ENCODE results near the gene HOXA6. TPM values are rescaled to one million over a fixed set of nuclear protein-coding genes. Genes with fewer than 3 reads are reported as not detected.

The HOXA6 gene
- total RNA-seq, 1 donor, result not detected

DNA sequence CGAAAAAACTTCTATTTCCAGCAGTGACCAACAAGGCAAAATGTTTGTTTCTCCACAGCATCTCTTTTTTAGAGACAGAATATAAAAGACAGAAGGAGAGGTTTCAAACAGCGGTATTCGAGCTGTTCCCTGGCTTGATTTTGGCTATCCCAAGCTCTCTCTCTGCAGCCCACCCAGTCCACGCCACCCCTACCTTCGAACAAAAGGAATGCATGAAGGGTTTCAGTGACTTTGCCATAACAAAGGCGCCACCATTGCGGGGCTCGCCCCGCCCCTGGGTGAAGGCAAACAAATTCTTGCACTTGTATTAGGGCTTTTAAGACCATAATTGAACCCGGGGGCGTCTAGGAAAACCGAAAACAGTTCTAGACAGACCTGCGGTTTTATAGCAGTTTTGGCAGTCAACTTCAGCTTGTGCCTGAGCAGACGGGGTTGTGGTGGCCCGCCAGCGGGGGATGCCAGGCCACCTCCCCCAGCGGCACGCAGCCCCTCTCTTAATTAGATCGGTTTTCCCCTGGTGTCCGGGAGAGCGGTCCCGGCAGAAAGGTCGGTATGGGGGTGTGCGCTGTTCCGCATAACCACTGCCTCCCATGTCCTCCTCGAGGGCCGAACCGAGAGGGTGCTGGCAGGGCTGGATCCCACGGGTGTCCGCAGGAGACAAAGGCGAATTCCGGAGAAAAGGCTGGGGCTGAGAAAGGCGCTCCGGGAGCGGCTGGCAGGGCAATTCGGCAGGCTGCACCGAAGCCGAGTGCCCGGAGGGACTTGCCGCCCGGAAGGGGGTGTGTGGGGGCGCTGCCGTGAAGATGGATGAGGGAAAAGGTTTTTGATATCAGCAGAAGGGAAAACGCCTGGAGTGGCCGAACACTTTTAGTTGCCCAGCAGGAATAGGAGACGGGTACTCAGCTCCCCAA, 40.2 kb upstream of the HOXA6 start:
- no peaks in the 10 kb centered on the region for H3K9me3 ChIP-seq (ENCODE audit: low read depth, low read length)
- peaks cover 96% of the 10 kb centered on the region for H3K27me3 ChIP-seq (ENCODE audit: insufficient read depth, low read length)
- peaks cover 66% of the 10 kb centered on the region for H3K4me1 ChIP-seq (ENCODE audit: insufficient read depth, low read length)
- H3K4me3 ChIP-seq (ENCODE audit: low read length), result no peak overlapping the region

DNA sequence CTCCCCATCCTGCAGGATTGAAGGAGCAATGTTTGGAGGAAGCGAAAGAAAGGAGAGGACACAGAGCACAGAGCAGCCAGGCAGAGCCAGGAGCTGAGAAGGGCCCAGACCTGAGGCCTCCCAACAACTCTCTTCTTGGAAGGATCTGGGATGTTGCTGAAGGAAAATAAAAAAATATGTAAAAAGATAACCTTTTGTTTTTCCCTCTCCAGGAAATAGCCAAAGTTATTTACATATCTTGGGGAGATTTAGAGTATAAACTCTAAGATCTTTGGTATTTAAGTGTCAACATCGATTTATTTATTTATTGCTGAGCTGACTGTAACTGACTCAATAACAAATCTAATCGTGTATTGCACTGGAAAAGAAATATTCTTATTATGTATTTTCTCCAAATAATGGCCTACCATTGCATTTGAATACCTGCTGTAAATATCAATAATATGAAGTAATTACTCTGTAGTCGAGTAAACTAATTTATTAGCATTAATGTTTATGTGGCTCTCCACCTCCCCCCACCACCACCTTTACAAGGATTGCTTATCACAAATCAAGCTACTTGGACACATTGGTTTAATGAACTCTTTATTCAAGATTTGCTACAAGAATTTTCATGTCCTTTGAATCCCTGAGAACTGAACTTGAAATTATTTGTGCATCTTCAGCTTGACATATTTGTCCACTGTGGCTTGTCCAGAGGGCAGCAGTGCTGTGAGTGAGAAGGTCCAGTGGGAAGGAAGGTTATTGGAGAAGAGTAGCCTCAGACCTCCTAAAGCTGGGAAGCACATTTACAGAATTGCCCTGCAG, 39.3 kb upstream of the HOXA6 start:
- no peak overlapping the region for H3K4me3 ChIP-seq (ENCODE audit: low read length)

DNA sequence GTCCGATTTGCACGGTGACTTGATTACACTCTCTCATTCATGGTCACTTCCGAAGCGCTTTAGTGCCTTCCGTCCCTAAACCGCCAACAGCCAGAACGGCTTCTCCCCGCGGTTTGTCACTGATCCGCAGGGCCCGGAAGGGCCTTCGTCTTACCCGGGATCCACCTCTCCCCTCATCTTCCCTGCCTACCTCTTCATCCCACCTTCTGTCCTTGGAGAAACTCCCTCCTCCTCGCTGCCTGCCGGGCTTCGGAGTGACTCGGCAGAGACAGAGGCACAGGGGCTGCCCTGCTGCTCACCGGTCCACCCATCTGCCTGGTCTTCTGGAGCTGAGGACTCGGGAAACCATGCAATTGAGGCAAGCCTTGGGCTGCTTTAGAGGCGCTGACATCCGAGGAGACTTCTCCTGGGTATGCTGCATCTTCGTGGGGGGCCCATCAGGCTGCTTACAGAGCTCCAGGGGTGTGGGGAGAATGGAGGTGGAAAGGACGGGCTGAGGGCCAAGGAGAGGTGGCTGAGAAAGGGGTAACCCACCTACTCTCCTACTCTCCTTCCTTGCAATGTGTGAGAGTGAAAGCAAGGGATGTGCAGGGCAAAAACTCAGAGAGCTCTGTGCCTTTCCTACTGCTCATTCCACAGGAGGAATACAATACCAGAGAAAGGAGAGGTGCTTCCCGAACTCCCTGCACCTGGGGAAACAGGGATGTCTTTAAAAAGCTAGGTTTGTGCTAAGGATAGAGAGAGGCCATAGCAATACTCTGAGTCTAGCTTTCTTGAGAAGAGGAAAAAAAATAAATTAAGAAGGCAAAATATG, 38.5 kb upstream of the HOXA6 start:
- Histone ChIP-seq H3K27me3 (ENCODE audit: insufficient read depth, low read length) (peaks cover 98% of the 10 kb centered on the region), H3K4me1 (ENCODE audit: insufficient read depth, low read length) (peaks cover 57% of the 10 kb centered on the region), H3K9me3 (ENCODE audit: low read depth, low read length) (no peaks in the 10 kb centered on the region), H3K4me3 (ENCODE audit: low read length) (no peak overlapping the region)

More for the DNA sequence above, 39.3 kb upstream of the HOXA6 start:
- no peaks in the 10 kb centered on the region for H3K9me3 ChIP-seq (ENCODE audit: low read depth, low read length)
- peaks cover 57% of the 10 kb centered on the region for H3K4me1 ChIP-seq (ENCODE audit: insufficient read depth, low read length)
- H3K27me3 ChIP-seq (ENCODE audit: insufficient read depth, low read length), result peaks cover 98% of the 10 kb centered on the region

DNA sequence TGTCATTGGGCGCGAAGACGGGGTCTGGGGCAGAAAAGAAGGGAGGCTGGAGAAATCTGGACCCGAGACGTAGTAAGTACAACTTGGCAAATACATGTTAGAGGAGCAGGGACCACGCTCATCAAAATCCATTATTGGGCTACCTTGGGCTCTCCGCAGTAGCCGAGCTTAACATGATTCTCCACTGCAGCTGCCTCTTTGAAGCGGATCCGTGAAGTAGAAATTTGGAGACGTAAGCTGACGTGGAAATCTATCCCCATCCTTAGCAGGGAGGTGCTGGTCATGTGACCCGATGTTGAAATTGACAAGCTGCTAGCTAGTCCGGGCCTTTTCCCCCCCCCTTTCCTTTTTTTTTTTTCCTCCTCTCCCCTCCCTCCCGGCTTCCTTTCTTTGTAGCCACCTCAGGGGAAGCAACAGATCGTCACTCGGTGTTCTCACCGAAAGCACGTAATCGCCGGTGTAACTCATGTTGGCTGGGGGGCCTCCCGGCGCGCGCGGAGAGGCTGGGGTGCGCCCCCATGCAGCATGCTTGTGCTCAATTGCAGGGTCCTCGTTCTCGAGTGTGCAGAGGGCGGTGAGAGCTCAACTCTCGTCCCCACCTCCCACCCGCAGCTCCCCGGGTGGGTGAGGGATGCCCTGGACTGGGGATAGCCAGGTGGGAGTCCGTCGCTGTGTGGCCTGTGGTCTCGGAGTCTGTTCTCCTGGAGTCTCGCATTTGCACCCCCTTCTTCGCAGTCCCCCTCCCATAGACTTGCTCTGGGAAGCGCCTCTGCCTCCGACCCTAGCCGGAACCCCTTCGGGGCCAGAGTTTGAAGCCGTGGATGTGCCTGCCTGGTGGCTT, 37.7 kb upstream of the HOXA6 start, which contains the start of gene HOXA11:
Gene HOXA11, minus strand, starts transcription at position 220 of the 841 bp plus-strand sequence. Its CDS starts 88 bp downstream, at position 132.
- H3K4me3 ChIP-seq (ENCODE audit: low read length), result peak within 1 kb of the TSS; percentile 12
- no peaks in the 10 kb centered on the region for H3K9me3 ChIP-seq (ENCODE audit: low read depth, low read length)
- H3K27me3 ChIP-seq (ENCODE audit: insufficient read depth, low read length), result peaks cover 98% of the 10 kb centered on the region
- peaks cover 57% of the 10 kb centered on the region for H3K4me1 ChIP-seq (ENCODE audit: insufficient read depth, low read length)

DNA sequence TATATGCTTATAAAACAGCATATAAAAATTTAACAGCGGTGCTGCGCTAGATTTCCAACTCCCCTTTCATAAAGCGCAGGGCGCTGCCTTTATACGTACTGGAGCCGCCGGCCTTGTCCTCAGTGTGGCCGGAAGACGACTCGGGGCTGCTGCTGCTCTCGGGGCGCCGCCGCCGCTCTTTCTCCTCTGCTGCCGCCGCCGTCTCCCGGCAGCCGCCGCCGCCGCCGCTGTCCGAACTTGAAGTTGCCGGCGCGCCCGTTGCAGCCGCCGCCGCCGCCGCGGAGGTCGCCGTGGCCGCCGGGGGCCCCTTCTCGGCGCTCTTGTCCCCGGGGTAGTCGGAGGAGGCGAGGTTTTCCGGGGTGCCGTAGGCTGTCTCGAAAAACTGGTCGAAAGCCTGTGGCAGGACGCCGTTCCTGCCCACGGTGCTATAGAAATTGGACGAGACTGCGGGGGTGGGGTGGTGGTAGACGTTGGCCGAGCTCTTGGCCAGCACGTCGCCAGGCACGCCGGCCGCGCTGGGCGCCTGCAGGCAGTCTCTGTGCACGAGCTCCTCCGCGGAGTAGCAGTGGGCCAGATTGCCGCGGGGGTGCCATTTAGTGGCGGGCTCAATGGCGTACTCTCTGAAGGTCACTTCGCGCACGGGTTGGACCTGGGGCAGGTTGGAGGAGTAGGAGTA, 36.9 kb upstream of the HOXA6 start:
- peaks cover 62% of the 10 kb centered on the region for H3K4me1 ChIP-seq (ENCODE audit: insufficient read depth, low read length)
- peaks cover 98% of the 10 kb centered on the region for H3K27me3 ChIP-seq (ENCODE audit: insufficient read depth, low read length)
- peak overlapping the region; percentile 12 for H3K4me3 ChIP-seq (ENCODE audit: low read length)
- H3K9me3 ChIP-seq (ENCODE audit: low read depth, low read length), result no peaks in the 10 kb centered on the region

- Histone ChIP-seq H3K4me1 (ENCODE audit: insufficient read depth, low read length) (peaks cover 57% of the 10 kb centered on the region), H3K4me3 (ENCODE audit: low read length) (peak overlapping the region; percentile 12), H3K9me3 (ENCODE audit: low read depth, low read length) (no peaks in the 10 kb centered on the region), H3K27me3 (ENCODE audit: insufficient read depth, low read length) (peaks cover 98% of the 10 kb centered on the region)
Measured at GRCh38 chr7:27183682-27184336, 36.2 kb upstream of the HOXA6 start.

DNA sequence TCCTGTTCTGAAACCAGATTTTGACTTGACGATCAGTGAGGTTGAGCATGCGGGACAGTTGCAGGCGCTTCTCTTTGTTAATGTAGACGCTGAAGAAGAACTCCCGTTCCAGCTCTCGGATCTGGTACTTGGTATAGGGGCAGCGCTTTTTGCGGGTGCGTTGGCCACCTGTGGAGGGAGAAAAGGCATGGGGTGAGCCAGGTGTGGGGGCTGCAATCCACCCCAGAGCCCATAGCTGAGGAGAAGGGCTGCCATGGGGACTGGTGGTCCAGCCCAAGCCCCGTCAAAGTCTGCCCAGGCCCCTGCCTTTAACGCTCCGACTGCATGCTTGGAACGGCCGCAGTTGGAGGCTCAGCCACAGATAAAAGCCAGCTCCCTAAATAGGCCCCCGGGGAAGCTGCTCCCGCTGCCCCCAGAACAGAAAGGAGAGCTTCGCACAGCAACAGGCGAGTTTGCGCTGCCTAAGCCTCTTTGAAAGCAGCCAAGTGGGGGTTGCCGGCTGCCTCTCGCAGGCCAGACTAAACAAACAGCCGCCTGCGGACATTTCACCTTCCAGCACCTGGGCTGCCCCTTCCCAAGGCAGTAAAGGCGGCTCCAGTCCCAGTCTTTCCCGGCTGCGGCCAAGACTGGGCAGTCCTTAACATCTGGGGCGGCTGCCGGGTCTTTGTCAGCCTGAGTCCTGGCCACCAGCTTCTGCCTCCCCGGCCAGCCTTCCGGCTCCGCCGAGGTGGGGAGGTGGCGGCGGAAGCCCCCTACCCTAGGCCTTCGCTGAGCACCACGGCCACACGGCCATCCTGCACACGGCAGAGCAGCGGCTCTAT, 35.5 kb upstream of the HOXA6 start:
- Histone ChIP-seq H3K27me3 (ENCODE audit: insufficient read depth, low read length) (peaks cover 98% of the 10 kb centered on the region), H3K9me3 (ENCODE audit: low read depth, low read length) (no peaks in the 10 kb centered on the region), H3K4me1 (ENCODE audit: insufficient read depth, low read length) (peaks cover 49% of the 10 kb centered on the region), H3K4me3 (ENCODE audit: low read length) (no peak overlapping the region)

DNA sequence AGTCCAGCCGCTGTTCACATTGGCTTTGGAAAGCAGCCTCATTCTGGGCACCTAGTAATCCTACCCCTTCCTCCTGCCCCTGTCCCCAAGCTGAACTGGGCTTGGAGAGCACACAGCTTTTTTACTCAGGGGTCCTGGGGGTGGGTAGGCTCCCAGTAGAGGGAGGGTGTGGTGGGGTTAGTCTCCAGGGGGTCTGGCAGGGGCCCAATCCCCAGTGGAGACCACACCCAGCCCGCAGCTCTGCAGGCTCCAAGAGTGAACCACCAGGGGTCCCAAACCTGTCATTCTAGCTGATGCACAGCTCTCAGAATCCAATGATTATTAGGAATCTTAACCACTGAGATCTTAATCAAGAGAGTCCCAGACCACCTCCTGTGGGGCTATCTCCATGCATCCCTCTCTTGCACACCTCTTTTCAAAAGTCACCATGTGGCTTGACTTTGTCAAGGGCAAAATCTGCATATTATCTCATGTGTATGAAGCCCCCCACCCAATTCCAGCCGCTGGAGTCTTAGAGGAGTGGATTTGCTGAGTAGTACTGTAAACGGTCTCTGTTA, 34.8 kb upstream of the HOXA6 start:
- Histone ChIP-seq H3K27me3 (ENCODE audit: insufficient read depth, low read length) (peaks cover 93% of the 10 kb centered on the region), H3K9me3 (ENCODE audit: low read depth, low read length) (no peaks in the 10 kb centered on the region), H3K4me3 (ENCODE audit: low read length) (no peak overlapping the region), H3K4me1 (ENCODE audit: insufficient read depth, low read length) (peaks cover 42% of the 10 kb centered on the region)

DNA sequence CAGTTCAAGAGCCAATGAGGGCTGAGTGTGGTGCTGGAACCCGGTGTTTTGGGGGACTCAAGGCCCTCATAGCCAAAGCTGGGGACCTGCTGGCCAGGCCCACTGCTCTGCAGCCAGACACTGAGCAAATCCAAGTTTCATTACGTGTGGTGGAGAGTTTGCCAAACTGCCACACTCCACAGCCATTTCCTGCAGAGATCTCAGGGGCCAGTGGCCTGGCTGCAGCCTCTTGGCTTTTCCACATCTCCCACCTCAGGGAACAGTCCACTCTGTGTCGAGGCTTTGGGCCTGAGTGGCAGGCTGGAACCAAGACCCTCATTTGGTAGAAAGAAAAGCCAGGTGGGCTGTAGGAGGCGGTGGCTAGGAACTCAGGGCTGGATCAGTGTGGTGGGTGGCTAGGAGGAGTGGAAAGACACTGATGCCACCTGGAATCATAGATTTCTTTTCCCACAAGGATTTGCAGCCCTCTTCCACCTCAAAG, 34.3 kb upstream of the HOXA6 start:
- no peaks in the 10 kb centered on the region for H3K9me3 ChIP-seq (ENCODE audit: low read depth, low read length)
- peaks cover 40% of the 10 kb centered on the region for H3K4me1 ChIP-seq (ENCODE audit: insufficient read depth, low read length)
- H3K4me3 ChIP-seq (ENCODE audit: low read length), result no peak overlapping the region
- H3K27me3 ChIP-seq (ENCODE audit: insufficient read depth, low read length), result peaks cover 93% of the 10 kb centered on the region

GRCh38 chr7:27180431-27181420, 33.2 kb upstream of the HOXA6 start:
- Histone ChIP-seq H3K9me3 (ENCODE audit: low read depth, low read length) (no peaks in the 10 kb centered on the region), H3K4me1 (ENCODE audit: insufficient read depth, low read length) (peaks cover 34% of the 10 kb centered on the region), H3K27me3 (ENCODE audit: insufficient read depth, low read length) (peaks cover 92% of the 10 kb centered on the region), H3K4me3 (ENCODE audit: low read length) (no peak overlapping the region)

All from mononuclear cell (primary cell).